Activated CD4-positive, alpha-beta T cell treated with anti-CD3 and anti-CD28 coated beads, Interleukin-2, Interleukin-6, amounts not matched to agents 100 ng/mL and 50 ng/mL, durations not matched to agents 16 hours and 8 hours (primary cell): ENCODE results near the gene GPC1.
"Not testable (repeated sequence)": the region's sequence is repeated elsewhere in the genome, so short reads cannot be mapped to it uniquely, and the experiment has no call there.

Source experiments
- DNase-seq: peaks from one replicate; pipeline ENCODE4 v3.0.0-alpha.2; 2020

The GPC1 gene

GRCh38 chr2:240469239-240469636 is 33.8 kb downstream of the GPC1 start:
- no peak for DNase-seq

GRCh38 chr2:240469740-240470139 is 34.3 kb downstream of the GPC1 start:
- DNase-seq, result no peak

GRCh38 chr2:240472078-240472790 is 36.8 kb downstream of the GPC1 start:
- DNase-seq, result no peak

- no peak for DNase-seq
These were observed 37.7 kb downstream of the GPC1 start for GRCh38 chr2:240473211-240473610.

GRCh38 chr2:240477916-240478315 is 42.5 kb downstream of the GPC1 start:
- DNase-seq, result no peak

- no peak for DNase-seq
These were observed 43.1 kb downstream of the GPC1 start for GRCh38 chr2:240478346-240479110.

GRCh38 chr2:240479111-240479501 is 43.6 kb downstream of the GPC1 start:
- no peak for DNase-seq

- DNase-seq, result no peak
These were observed 45.6 kb downstream of the GPC1 start for GRCh38 chr2:240480834-240481623.

- DNase-seq, result no peak
These were observed 46.3 kb downstream of the GPC1 start for GRCh38 chr2:240481720-240482119.

- DNase-seq, result no peak
These were observed 46.7 kb downstream of the GPC1 start for GRCh38 chr2:240482141-240482540.

- DNase-seq, result no peak
These were observed 56.0 kb downstream of the GPC1 start for GRCh38 chr2:240491483-240491882.

GRCh38 chr2:240494194-240494793 is 58.8 kb downstream of the GPC1 start:
- no peak for DNase-seq

GRCh38 chr2:240494942-240495341 is 59.5 kb downstream of the GPC1 start:
- not testable (repeated sequence) for DNase-seq

- not testable (repeated sequence) for DNase-seq
These were observed 61.6 kb downstream of the GPC1 start for GRCh38 chr2:240497082-240497481.

GRCh38 chr2:240498171-240498957 is 62.9 kb downstream of the GPC1 start:
- no peak for DNase-seq

GRCh38 chr2:240498958-240499260 is 63.4 kb downstream of the GPC1 start:
- no peak for DNase-seq

GRCh38 chr2:240499309-240500301 is 64.1 kb downstream of the GPC1 start:
- no peak for DNase-seq

GRCh38 chr2:240500561-240501423 is 65.3 kb downstream of the GPC1 start:
- no peak for DNase-seq

- no peak for DNase-seq
These were observed 66.1 kb downstream of the GPC1 start for GRCh38 chr2:240501531-240501991.

- DNase-seq, result no peak
These were observed 66.6 kb downstream of the GPC1 start for GRCh38 chr2:240502059-240502429.
